Rectal smooth muscle tissue (tissue), 1 donor: ENCODE results near the gene ABCC4.

Source experiments
- H3K27ac ChIP-seq: one replicate; pipeline ENCODE4 v1.7.0; 2013; ENCODE audit warnings: low read depth, low read length, inconsistent platforms
- H3K27me3 ChIP-seq: one replicate; pipeline ENCODE4 v1.7.0; 2013; ENCODE audit warnings: low read length; ENCODE audit not compliant: control insufficient read depth, insufficient read depth
- H3K36me3 ChIP-seq: one replicate; pipeline ENCODE4 v1.7.0; 2013; ENCODE audit warnings: low read length; ENCODE audit not compliant: control insufficient read depth, insufficient read depth
- H3K4me1 ChIP-seq: one replicate; pipeline ENCODE4 v1.7.0; 2013; ENCODE audit warnings: low read length; ENCODE audit not compliant: control insufficient read depth, insufficient read depth
- H3K4me3 ChIP-seq: one replicate; pipeline ENCODE4 v1.7.0; 2013; ENCODE audit warnings: low read length
- H3K9ac ChIP-seq: one replicate; pipeline ENCODE4 v1.7.0; 2013; ENCODE audit warnings: low read length

ABCC4 gene

GRCh38 chr13:95247852-95248251 lies 53.4 kb downstream of the ABCC4 start:
- H3K27me3 ChIP-seq: no peaks in the 10 kb centered on the region
- no peak overlapping the region for H3K4me3 ChIP-seq
- peaks cover 5% of the 10 kb centered on the region for H3K36me3 ChIP-seq
- no peak overlapping the region for H3K27ac ChIP-seq
- no peak overlapping the region for H3K9ac ChIP-seq
- H3K4me1 ChIP-seq: no peaks in the 10 kb centered on the region

- H3K9ac ChIP-seq: no peak overlapping the region
- H3K36me3 ChIP-seq: peaks cover 5% of the 10 kb centered on the region
- no peak overlapping the region for H3K27ac ChIP-seq
- H3K27me3 ChIP-seq: no peaks in the 10 kb centered on the region
- no peaks in the 10 kb centered on the region for H3K4me1 ChIP-seq
- H3K4me3 ChIP-seq: no peak overlapping the region
Observed at GRCh38 chr13:95247171-95247570, 54.1 kb downstream of the ABCC4 start.

- Histone ChIP-seq H3K4me1 (no peaks in the 10 kb centered on the region), H3K27me3 (no peaks in the 10 kb centered on the region), H3K36me3 (peaks cover 5% of the 10 kb centered on the region), H3K9ac (no peak overlapping the region), H3K4me3 (no peak overlapping the region), H3K27ac (no peak overlapping the region)
Observed at GRCh38 chr13:95246292-95247082, 54.8 kb downstream of the ABCC4 start.

GRCh38 chr13:95245071-95245470 lies 56.2 kb downstream of the ABCC4 start:
- H3K4me3 ChIP-seq: no peak overlapping the region
- H3K36me3 ChIP-seq: peaks cover 5% of the 10 kb centered on the region
- H3K9ac ChIP-seq: no peak overlapping the region
- H3K4me1 ChIP-seq: no peaks in the 10 kb centered on the region
- H3K27me3 ChIP-seq: no peaks in the 10 kb centered on the region
- no peak overlapping the region for H3K27ac ChIP-seq

GRCh38 chr13:95243207-95243606 lies 58.0 kb downstream of the ABCC4 start:
- Histone ChIP-seq H3K27ac (no peak overlapping the region), H3K36me3 (peaks cover 5% of the 10 kb centered on the region), H3K27me3 (no peaks in the 10 kb centered on the region), H3K4me1 (no peaks in the 10 kb centered on the region), H3K9ac (no peak overlapping the region), H3K4me3 (no peak overlapping the region)

- H3K9ac ChIP-seq: no peak overlapping the region
- H3K4me1 ChIP-seq: no peaks in the 10 kb centered on the region
- H3K36me3 ChIP-seq: no peaks in the 10 kb centered on the region
- H3K27me3 ChIP-seq: no peaks in the 10 kb centered on the region
- H3K4me3 ChIP-seq: no peak overlapping the region
- H3K27ac ChIP-seq: no peak overlapping the region
Observed at GRCh38 chr13:95241321-95241720, 59.9 kb downstream of the ABCC4 start.

- H3K36me3 ChIP-seq: no peaks in the 10 kb centered on the region
- no peaks in the 10 kb centered on the region for H3K4me1 ChIP-seq
- no peaks in the 10 kb centered on the region for H3K27me3 ChIP-seq
- H3K9ac ChIP-seq: no peak overlapping the region
- H3K27ac ChIP-seq: no peak overlapping the region
- H3K4me3 ChIP-seq: no peak overlapping the region
Observed at GRCh38 chr13:95239283-95239682, 62.0 kb downstream of the ABCC4 start.

- H3K4me3 ChIP-seq: no peak overlapping the region
- no peaks in the 10 kb centered on the region for H3K36me3 ChIP-seq
- H3K9ac ChIP-seq: no peak overlapping the region
- H3K4me1 ChIP-seq: no peaks in the 10 kb centered on the region
- H3K27me3 ChIP-seq: no peaks in the 10 kb centered on the region
- H3K27ac ChIP-seq: no peak overlapping the region
Observed at GRCh38 chr13:95237310-95237870, 63.9 kb downstream of the ABCC4 start.

GRCh38 chr13:95236774-95237173 lies 64.5 kb downstream of the ABCC4 start:
- no peaks in the 10 kb centered on the region for H3K4me1 ChIP-seq
- H3K36me3 ChIP-seq: no peaks in the 10 kb centered on the region
- no peaks in the 10 kb centered on the region for H3K27me3 ChIP-seq
- no peak overlapping the region for H3K27ac ChIP-seq
- no peak overlapping the region for H3K9ac ChIP-seq
- no peak overlapping the region for H3K4me3 ChIP-seq

- no peak overlapping the region for H3K4me3 ChIP-seq
- no peak overlapping the region for H3K9ac ChIP-seq
- H3K4me1 ChIP-seq: no peaks in the 10 kb centered on the region
- H3K27me3 ChIP-seq: no peaks in the 10 kb centered on the region
- H3K27ac ChIP-seq: no peak overlapping the region
- H3K36me3 ChIP-seq: no peaks in the 10 kb centered on the region
Observed at GRCh38 chr13:95235974-95236373, 65.3 kb downstream of the ABCC4 start.

- no peak overlapping the region for H3K4me3 ChIP-seq
- H3K27ac ChIP-seq: no peak overlapping the region
- H3K27me3 ChIP-seq: no peaks in the 10 kb centered on the region
- no peak overlapping the region for H3K9ac ChIP-seq
- no peaks in the 10 kb centered on the region for H3K36me3 ChIP-seq
- no peaks in the 10 kb centered on the region for H3K4me1 ChIP-seq
Observed at GRCh38 chr13:95235199-95235756, 66.0 kb downstream of the ABCC4 start.

- no peaks in the 10 kb centered on the region for H3K36me3 ChIP-seq
- no peak overlapping the region for H3K27ac ChIP-seq
- no peak overlapping the region for H3K4me3 ChIP-seq
- no peaks in the 10 kb centered on the region for H3K4me1 ChIP-seq
- H3K9ac ChIP-seq: no peak overlapping the region
- no peaks in the 10 kb centered on the region for H3K27me3 ChIP-seq
Observed at GRCh38 chr13:95234242-95234641, 67.0 kb downstream of the ABCC4 start.
